HEK293T (cell line): Measurements from ENCODE around the gene ADSS1.

ENCODE experiments used
- ELF4 ChIP-seq: fragments of 450-650 bp; IDR thresholded peaks from 2 replicates; pipeline ENCODE4 v1.6.1; 2017; ENCODE audit warnings: antibody characterized with exemption
- NFRKB ChIP-seq: fragments of 450-650 bp; IDR thresholded peaks from 2 replicates; pipeline ENCODE4 v1.6.1; 2016; ENCODE audit warnings: mild to moderate bottlenecking, moderate library complexity
- SP1 ChIP-seq: fragments of 450-650 bp; IDR thresholded peaks from 2 replicates; pipeline ENCODE4 v1.6.1; 2017

GRCh38 chr14:104741803-104742251 lies 17.8 kb downstream of the ADSS1 start:
- TF ChIP-seq ELF4 (no peak), NFRKB (no peak), SP1 (no peak)
